ENCODE results near the gene XRN2.

- TF ChIP-seq CTCF (IDR thresholded peaks at IDR 0.05) = no peak
- TF ChIP-seq EZH2 (IDR thresholded peaks at IDR 0.05; ENCODE audit: borderline replicate concordance, insufficient read depth, low read depth, low read length, poor library complexity, severe bottlenecking) = no peak
These were observed 70.3 kb downstream of the XRN2 start for GRCh38 chr20:21373436-21373835.
